Activated naive CD4-positive, alpha-beta T cell treated with anti-CD3 and anti-CD28 coated beads, Interleukin-2, amount 50 U/mL, for 24 hours (primary cell): ENCODE results near the gene TM2D1.

Experiments
- H3K27ac Mint-ChIP-seq: one replicate; pipeline ENCODE4 v1.8.0; 2021; ENCODE audit warnings: mild to moderate bottlenecking, mixed read lengths
- H3K27me3 Mint-ChIP-seq: one replicate; pipeline ENCODE4 v1.8.0; 2021; ENCODE audit warnings: mixed read lengths
- H3K36me3 Mint-ChIP-seq: one replicate; pipeline ENCODE4 v1.8.0; 2021; ENCODE audit warnings: mixed read lengths
- H3K4me1 Mint-ChIP-seq: one replicate; pipeline ENCODE4 v1.8.0; 2021; ENCODE audit warnings: mixed read lengths
- H3K4me3 Mint-ChIP-seq: one replicate; pipeline ENCODE4 v1.8.0; 2021; ENCODE audit warnings: mild to moderate bottlenecking, mixed read lengths
- H3K9me3 Mint-ChIP-seq: one replicate; pipeline ENCODE4 v1.8.0; 2021; ENCODE audit warnings: mixed read lengths

The TM2D1 gene

GRCh38 chr1:61640531-61641530 lies 84.1 kb downstream of the TM2D1 start:
- Mint-ChIP-seq H3K36me3 (no peaks in the 10 kb centered on the region), H3K27me3 (no peaks in the 10 kb centered on the region), H3K4me3 (peak overlapping the region; percentile 77), H3K9me3 (no peaks in the 10 kb centered on the region), H3K4me1 (peaks cover 12% of the 10 kb centered on the region), H3K27ac (peak overlapping the region; percentile 9)

- H3K4me3 Mint-ChIP-seq, result no peak overlapping the region
- H3K27me3 Mint-ChIP-seq, result no peaks in the 10 kb centered on the region
- H3K36me3 Mint-ChIP-seq, result no peaks in the 10 kb centered on the region
- H3K4me1 Mint-ChIP-seq, result peaks cover 12% of the 10 kb centered on the region
- H3K27ac Mint-ChIP-seq, result no peak overlapping the region
- H3K9me3 Mint-ChIP-seq, result no peaks in the 10 kb centered on the region
These were observed 85.2 kb downstream of the TM2D1 start for GRCh38 chr1:61639608-61640336.

- peaks cover 12% of the 10 kb centered on the region for H3K4me1 Mint-ChIP-seq
- H3K4me3 Mint-ChIP-seq, result no peak overlapping the region
- H3K36me3 Mint-ChIP-seq, result no peaks in the 10 kb centered on the region
- no peaks in the 10 kb centered on the region for H3K9me3 Mint-ChIP-seq
- no peak overlapping the region for H3K27ac Mint-ChIP-seq
- no peaks in the 10 kb centered on the region for H3K27me3 Mint-ChIP-seq
These were observed 85.9 kb downstream of the TM2D1 start for GRCh38 chr1:61638911-61639605.

GRCh38 chr1:61638296-61638695 lies 86.6 kb downstream of the TM2D1 start:
- Mint-ChIP-seq H3K36me3 (no peaks in the 10 kb centered on the region), H3K4me3 (no peak overlapping the region), H3K27ac (no peak overlapping the region), H3K27me3 (no peaks in the 10 kb centered on the region), H3K9me3 (no peaks in the 10 kb centered on the region), H3K4me1 (peaks cover 12% of the 10 kb centered on the region)

- no peak overlapping the region for H3K4me3 Mint-ChIP-seq
- H3K4me1 Mint-ChIP-seq, result peaks cover 12% of the 10 kb centered on the region
- no peaks in the 10 kb centered on the region for H3K9me3 Mint-ChIP-seq
- H3K27ac Mint-ChIP-seq, result no peak overlapping the region
- no peaks in the 10 kb centered on the region for H3K27me3 Mint-ChIP-seq
- H3K36me3 Mint-ChIP-seq, result no peaks in the 10 kb centered on the region
These were observed 87.5 kb downstream of the TM2D1 start for GRCh38 chr1:61637470-61637869.

GRCh38 chr1:61636814-61637213 lies 88.1 kb downstream of the TM2D1 start:
- no peaks in the 10 kb centered on the region for H3K36me3 Mint-ChIP-seq
- no peaks in the 10 kb centered on the region for H3K9me3 Mint-ChIP-seq
- H3K4me3 Mint-ChIP-seq, result no peak overlapping the region
- H3K27me3 Mint-ChIP-seq, result no peaks in the 10 kb centered on the region
- H3K4me1 Mint-ChIP-seq, result peaks cover 11% of the 10 kb centered on the region
- no peak overlapping the region for H3K27ac Mint-ChIP-seq

GRCh38 chr1:61636376-61636775 lies 88.6 kb downstream of the TM2D1 start:
- no peaks in the 10 kb centered on the region for H3K27me3 Mint-ChIP-seq
- no peaks in the 10 kb centered on the region for H3K9me3 Mint-ChIP-seq
- H3K4me1 Mint-ChIP-seq, result peaks cover 6% of the 10 kb centered on the region
- no peaks in the 10 kb centered on the region for H3K36me3 Mint-ChIP-seq
- no peak overlapping the region for H3K27ac Mint-ChIP-seq
- H3K4me3 Mint-ChIP-seq, result no peak overlapping the region

GRCh38 chr1:61635557-61635956 lies 89.4 kb downstream of the TM2D1 start:
- Mint-ChIP-seq H3K4me3 (no peak overlapping the region), H3K27me3 (no peaks in the 10 kb centered on the region), H3K36me3 (no peaks in the 10 kb centered on the region), H3K4me1 (no peaks in the 10 kb centered on the region), H3K9me3 (no peaks in the 10 kb centered on the region), H3K27ac (no peak overlapping the region)

GRCh38 chr1:61631436-61631835 lies 93.5 kb downstream of the TM2D1 start:
- no peaks in the 10 kb centered on the region for H3K36me3 Mint-ChIP-seq
- H3K9me3 Mint-ChIP-seq, result no peaks in the 10 kb centered on the region
- H3K4me3 Mint-ChIP-seq, result no peak overlapping the region
- H3K27ac Mint-ChIP-seq, result no peak overlapping the region
- no peaks in the 10 kb centered on the region for H3K27me3 Mint-ChIP-seq
- H3K4me1 Mint-ChIP-seq, result no peaks in the 10 kb centered on the region
